ENCODE measurements around the gene FAM168A. TPM values are rescaled to one million over a fixed set of nuclear protein-coding genes. Genes with fewer than 3 reads are reported as not detected.
A peak's percentile ranks its signal among the peaks of the same experiment; 100 is the strongest.

Gene FAM168A
- total RNA-seq, 1 donor from 2014 or later, result 30.2 TPM

DNA sequence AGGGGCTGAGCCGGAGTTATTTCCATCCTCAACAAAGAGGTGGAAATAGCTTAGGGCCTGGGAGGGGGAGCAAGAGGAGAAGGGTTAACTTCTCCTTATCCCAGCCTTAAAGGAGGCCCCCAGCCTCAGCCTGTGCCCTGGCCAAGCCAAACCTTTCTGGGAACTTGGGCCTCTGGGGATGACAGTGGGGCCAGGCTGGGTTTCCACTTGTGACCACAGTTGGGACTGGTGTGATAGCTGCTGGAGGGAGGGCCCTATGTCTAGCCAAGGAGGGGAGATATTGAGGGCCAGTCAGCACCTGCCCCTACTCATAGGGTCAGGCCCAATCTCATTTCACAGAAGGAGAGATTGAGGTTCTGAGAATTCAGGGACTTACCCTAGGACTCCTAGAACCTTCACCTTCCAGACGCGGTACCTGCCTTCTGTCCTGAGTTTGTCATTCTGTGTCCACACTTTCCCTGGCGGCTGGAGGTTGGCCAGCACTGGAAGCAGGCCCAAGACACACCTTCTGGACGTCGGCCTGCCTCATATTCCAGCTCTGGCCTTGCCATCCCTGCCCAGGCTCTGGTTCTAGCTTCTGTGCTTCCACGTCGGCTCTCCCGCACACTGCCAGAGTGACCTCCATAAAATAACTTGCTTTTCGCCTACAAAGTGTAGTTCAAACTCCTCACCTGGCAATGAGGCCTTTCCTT is 218.6 kb downstream of the FAM168A start:
- no peak for DNase-seq (ENCODE audit: low spot score)

DNA sequence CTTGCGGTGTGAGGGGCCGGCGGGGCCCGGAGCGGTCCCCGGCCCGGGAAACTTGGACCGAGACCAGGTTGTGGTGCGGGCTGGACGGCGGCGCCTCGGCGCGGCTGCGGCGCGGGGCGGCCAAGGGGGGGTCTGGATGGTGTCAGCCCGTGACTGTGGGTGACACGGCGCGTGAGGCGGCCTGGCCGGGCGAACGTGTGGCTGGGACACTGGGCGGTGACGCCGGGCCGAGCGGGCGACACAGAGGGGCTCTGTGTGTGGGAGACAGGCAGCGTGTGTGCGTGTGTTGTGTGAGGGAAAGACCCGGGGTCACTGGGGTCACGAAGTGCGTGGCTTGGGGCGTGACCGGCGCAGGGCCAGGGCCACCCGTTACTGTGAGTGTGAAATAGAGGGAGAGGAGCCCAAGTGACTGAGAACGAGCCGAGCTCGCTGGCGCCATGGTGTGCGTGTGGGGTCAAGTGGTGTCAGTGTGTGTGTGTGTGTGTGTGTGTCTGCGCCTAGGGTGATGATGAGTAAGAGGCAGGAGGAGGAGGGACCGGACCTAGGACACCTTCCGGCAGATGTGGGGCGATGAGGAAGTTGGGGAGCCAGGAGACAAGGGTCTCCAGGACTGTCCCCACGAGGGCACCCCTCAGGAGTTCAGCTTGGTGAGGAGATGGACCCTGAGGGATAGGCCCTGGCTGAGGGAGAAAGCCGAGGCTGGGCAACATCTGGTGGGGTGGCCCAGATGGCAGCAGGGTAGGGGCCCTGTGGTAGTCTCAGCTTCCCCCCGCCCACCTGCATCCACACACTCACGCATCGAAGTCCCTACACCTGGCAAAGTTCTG is 220.9 kb downstream of the FAM168A start:
- DNase-seq (ENCODE audit: low spot score), result peak; percentile 92

DNA sequence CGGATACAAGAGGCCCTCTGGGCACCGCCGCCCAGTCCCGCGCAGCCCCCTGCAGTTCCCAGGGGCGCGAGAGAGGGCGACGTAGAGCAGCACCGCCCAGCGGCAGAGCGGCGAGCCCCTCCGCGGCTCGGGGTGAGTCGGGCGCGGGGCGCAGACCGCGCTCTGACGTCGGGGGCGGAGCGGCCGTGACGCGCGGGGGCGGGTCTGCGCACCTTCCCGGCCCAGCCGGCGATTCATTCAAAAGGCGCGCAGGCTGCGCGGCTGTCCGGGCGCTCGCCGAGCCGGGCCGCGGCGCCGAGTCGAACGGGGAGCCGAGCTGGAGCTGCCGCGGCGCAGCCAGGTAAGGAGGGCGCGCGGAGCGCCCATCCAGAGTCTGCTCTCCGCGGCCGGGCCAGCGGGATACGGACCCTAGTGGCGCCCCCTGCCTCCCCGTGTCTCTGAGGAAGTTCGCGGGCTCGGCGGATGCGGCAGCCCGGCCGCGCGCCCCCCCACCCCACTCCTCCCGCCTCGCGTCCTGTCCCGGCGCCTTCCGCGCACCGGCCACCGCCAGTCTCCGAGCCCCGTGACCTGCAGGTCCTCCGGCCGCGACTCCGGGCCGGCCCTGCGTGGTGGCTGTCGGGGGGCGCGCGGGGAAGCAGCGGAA is 221.6 kb downstream of the FAM168A start, which contains the start of gene RELT:
TSS of gene RELT (plus strand) at position 240 of the 643 bp plus-strand sequence. CDS start 12,738 bp downstream, outside the sequence.
- DNase-seq (ENCODE audit: low spot score), result peak; percentile 96

DNA sequence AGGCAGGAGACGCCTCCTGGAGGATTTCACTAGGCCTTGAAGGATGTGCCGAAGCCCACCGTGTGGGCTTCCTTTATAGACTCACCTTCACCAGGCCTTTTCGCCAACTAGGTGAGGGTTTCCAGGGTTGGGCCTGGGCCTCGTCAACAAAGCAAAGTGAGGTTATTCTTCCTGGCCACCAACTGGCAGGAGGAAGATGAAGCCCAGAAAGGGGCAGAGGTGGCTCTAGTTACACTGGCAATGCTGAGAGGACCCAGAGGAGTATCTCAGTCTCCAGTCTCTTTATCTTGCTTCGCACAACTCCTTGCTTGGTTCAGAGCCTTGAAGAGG is 222.1 kb downstream of the FAM168A start:
- no peak for DNase-seq (ENCODE audit: low spot score)

DNA sequence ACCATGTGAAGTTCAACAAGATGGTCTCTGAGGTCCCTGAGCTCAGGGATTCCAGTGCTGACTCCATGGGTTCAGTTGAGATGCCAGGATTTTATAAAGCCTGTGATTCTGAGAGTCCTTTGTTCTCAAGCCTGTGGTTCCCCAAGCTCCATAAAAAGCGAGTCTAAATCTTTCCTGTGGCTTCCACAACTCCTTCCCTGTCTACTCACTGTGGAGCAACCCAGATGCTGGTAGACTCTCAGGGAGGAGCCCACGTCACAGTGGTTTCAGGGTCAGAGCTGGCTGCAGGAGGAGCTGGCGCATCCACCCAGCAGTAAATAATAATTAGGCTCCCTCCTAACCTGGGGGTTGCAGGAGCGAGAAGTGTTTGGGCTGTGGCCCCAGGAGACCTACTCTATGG is 223.8 kb downstream of the FAM168A start:
- no peak for DNase-seq (ENCODE audit: low spot score)

DNA sequence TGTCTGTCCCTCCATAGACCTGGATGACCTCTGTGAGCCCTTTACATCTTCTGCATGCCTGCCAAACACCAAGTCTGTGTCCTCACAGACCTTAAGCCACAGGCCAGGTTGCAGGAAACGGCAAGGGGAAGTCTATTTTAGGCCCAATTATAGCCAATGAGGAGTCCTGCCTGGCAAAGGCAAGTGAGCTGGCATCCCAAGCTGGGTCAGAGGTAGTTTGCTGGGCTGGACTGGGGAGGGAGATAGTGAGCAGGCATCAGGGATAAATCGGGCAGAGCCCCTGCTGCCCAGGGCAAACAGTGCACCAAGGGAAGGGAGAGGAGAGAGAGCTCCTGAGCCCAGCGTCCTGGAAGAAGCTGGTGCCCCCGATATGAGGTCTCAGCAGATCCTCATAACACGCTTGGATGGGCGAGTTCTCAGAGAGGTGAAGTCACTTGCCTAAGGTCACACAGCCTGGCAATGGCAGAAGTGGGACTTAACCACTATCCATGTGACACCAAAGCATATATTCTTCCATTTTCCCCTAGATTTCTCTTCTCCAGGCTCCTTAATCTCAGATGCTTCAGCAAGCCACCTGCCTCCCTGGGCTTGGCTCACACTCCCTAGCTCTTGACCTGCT is 225.4 kb downstream of the FAM168A start:
- DNase-seq (ENCODE audit: low spot score), result no peak

DNA sequence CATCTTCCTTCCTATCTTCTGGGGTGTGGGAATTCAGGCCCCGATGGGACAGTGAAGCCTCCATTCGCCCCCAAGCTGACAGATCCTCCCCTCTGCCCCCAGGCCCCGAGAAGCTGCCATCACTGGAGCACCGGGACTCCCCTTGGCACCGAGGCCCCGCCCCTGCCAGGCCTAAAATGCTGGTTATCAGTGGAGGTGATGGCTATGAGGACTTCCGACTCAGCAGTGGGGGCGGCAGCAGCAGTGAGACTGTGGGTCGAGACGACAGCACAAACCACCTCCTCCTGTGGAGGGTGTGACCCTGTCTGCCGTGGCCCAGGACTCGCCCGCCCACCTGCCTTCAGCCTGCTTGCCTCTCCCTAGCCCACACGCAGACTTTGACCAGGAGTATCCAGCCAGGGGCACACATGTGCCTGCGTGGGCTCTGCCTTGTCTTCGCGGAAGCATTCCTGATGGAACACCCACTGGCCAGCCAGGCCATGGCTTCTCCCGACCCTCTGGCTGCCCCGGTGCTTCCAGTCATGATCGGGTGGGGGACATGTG is 230.4 kb downstream of the FAM168A start:
- no peak for DNase-seq (ENCODE audit: low spot score)

DNA sequence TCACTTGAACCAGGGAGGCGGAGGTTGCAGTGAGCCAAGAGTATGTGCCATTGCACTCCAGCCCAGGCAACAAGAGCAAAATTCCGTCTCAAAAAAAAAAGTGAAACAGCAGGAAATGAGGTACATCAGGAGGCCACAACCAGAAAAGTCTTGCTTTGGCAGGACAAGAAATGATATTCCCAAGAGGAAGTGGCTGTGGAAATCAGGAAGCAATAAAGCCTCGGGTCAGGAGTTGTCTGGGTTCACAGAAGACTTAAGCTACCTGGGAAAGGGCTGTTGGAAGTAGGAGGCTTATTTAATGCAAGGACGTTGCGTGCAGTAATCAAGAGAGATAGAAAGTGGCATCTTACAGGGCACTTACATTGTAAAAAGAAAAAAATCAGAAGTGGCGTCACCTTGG is 231.0 kb downstream of the FAM168A start:
- DNase-seq (ENCODE audit: low spot score), result no peak

DNA sequence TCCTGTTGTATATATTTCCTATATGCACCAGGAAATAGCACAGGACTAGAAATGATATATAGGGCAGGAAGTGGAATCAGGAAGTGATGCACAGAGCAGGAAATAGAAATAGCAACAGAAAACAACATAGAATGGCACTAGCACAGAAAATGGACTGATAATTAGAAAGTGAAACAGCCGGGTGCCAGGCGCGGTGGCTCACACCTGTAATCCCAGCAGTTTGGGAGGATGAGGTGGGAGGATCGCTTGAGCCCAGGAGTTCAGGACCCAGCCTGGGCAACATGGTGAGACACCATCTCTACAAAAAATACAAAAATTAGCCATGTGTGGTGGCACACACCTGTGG is 231.7 kb downstream of the FAM168A start:
- no peak for DNase-seq (ENCODE audit: low spot score)

DNA sequence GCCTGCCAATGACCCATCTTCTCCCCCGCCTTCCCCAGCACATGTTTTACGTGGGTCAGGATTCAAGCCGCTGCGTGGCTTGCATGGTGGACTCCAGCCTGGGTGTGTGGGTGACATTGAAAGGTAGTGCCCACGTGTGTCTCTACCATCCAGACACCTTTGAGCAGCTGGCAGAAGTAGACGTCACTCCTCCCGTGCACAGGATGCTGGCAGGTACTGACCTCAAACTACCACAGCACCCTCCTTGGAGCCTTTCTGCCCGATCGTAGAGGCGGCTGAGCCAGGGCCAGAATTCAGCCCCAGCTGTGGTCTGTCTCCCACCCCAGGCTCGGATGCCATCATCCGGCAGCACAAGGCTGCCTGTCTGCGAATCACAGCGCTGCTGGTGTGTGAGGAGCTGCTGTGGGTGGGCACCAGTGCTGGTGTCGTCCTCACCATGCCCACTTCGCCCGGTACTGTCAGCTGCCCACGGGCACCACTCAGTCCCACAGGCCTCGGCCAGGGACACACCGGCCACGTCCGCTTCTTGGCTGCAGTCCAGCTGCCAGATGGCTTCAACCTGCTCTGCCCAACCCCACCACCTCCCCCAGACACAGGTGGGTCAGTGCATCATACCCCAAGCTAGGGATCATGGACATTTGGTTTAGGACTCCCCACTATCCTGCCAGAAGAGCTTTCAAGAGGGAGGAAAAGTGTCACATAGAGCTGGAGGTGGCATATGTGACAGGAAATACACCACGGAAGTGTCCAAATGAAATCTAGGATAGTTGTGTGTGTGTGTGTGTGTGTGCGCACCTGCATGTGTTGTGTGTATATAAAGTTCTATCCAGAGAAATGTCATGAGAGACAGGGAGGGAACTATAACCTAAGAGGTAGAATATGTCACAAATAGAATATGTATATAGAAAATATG is 232.3 kb downstream of the FAM168A start:
- no peak for DNase-seq (ENCODE audit: low spot score)

DNA sequence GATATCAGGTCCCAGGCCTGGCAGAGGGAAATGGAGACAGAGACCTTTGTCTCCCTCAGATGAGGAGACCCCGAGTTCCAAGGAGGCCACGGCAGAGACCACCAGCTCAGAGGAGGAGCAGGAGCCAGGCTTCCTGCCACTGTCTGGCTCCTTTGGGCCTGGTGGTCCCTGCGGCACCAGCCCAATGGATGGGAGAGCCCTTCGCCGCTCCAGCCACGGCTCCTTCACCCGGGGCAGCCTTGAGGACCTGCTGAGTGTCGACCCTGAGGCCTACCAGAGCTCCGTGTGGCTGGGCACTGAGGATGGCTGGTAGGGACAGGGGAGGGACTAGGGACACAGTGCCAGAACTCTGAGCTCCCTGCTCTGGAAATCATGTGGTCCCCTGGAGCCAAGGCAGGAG is 234.8 kb downstream of the FAM168A start:
- no peak for DNase-seq (ENCODE audit: low spot score)

DNA sequence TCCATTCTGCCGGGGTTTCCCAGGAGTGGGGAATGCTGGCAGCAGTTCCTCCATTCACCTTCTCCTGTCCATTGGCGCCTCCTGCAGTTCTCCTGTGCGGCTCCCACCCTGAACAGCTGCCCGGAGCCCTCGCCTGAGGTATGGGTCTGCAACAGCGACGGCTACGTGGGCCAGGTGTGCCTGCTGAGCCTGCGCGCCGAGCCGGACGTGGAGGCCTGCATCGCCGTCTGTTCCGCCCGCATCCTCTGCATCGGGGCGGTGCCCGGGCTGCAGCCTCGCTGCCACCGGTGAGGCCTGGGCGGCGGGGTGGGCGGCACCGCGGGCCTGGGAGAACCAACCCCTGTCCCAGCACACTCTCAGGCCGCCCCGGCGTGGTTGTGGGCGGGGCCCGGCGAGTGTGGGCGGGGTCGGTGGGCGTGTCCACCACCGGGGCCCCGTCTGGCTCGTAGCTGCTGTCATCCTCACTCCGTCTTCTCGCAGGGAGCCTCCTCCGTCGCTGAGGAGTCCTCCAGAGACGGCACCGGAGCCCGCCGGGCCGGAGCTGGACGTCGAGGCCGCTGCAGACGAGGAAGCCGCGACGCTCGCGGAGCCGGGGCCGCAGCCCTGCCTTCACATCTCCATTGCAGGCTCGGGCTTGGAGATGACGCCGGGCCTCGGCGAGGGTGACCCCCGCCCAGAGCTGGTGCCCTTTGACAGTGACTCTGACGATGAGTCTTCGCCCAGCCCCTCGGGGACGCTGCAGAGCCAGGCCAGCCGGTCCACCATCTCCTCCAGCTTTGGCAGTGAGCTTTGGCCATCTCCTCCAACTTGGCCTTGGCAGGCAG is 235.7 kb downstream of the FAM168A start:
- no peak for DNase-seq (ENCODE audit: low spot score)

DNA sequence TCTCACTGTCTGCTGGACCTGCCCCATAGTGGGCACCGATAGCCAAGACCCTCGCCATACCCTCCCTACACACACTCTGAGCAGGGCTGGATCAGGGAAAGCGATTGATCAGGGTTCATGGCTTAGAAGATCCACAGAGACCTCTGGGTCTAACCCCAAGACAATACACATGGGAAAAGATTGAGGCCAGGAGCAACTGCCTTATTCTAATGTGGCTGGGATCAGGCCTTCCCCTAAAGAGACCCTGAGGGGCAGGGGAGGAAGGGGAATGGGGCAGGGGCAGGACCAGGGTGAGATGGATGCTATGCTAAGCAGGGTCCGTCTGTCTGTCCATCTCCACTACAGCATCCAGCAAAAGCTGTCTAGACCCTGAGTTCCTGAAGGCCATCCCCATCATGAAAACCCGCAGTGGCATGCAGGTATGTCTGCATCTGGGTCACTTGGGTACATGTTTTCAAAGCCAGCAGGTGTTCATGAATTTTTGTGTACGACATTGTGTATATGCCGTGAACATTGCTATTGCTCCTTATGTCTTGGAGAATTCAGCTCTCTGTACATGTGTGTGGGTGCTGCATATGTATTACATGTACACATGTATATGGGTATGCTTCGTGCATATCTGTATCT is 237.1 kb downstream of the FAM168A start:
- no peak for DNase-seq (ENCODE audit: low spot score)

DNA sequence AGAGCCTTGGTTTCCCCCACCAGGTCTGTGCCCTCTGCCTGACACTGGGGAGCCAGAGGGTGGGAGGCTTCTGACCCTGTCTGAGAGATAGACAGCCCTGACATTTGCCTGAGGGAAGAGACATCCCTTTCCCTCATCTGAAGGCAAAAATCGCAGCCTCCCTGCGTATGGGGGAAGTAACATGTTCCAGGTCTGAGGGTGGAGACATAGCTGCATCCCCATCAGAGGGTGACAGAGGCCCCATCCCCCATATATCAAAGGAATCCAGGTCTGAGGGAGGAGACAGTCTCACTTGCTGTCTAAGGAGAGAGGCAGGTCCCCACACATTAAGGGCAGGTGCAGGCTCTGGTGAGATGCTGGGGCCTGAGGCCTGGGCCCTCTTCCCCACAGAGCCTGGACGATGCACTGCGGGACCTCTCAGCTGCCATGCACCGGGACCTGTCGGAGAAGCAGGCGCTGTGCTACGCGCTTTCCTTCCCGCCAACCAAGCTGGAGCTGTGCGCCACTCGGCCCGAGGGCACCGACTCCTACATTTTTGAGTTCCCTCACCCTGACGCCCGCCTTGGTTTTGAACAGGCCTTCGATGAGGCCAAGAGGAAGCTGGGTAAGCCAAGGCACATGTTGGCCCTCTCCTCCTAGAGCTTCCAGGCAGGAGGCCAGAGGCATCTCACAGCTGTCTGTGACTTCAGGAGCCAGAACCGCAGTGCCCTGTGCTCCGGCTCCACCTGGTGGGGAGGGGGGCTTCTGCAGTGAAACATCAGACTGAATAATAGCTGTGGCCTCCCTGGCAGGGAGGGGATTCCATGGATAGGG is 237.8 kb downstream of the FAM168A start:
- no peak for DNase-seq (ENCODE audit: low spot score)

DNA sequence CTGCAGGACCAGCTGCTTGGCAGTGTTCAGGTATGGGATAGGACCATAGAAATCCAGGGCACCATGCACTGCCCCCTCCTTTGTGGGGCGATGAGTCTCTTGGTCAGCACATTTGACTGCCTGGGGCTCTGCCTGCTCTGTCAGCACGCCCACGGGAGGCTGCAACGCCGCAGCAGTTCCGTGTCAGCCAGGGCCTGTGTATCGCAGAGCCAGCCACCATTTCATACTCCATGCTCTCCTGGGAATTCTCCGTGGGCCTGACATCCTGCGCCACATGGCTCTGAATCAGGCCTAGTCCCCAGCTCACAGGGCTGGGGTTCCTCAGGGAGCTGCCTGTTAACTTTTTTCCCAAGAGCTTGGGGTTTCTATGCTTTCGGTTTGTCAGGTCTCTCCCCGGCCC is 238.6 kb downstream of the FAM168A start:
- DNase-seq (ENCODE audit: low spot score), result no peak

DNA sequence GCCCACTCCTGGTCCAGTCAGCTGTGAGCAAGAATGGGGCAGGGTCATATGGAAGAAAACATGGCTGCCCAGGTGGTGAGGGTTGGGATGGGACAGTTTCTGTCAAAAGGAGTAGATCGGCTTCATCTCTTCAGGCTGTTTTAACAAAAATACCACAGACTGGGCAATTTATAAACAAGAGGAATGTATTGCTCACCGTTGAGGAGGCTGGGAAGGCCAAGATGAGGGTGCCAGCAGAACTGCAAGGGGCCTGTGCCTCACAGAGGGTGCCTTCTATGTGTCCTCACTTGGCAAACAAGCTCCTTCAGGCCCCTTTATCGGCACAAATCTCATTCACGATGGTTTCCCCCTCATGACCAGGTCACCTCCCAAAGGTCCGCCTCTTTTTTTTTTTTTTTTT is 239.8 kb downstream of the FAM168A start:
- no peak for DNase-seq (ENCODE audit: low spot score)

DNA sequence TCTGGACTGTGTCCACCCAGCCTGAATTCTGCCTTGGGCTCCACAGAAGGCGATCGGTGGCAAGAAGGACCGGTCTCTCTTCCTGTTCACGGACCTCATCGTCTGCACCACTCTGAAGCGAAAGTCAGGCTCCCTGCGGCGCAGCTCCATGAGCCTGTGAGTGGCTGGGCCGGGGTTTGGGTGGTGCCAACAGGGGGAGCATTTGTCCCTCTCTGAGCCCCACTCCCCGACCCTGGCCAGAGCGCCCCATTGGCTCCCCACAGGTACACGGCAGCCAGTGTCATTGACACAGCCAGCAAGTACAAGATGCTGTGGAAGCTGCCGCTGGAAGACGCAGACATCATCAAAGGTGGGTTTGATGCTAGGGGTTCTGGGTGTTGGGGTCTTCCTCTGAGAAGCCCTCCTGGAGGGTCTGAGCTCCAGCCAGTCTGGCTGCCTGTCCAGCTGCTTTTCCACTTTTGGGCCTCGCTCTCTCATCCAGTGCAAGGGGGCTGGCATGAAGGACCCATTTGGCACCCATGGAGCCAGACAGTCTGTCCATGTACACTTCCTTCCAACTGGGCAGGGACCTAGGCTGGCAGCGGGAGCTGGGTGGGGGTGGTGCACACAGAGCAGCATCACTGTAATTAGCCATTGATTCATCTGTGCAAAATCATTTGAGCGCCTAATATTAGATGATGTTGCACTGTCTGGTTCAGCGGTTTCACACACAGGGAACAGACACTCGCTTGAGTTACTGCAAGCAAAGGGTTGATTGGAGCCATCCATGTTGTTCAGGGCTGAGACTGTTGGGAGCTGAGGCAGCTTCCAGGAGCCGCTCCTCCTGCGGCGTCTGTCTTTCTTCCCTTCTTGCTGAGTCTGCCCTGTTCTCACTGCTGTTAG is 240.7 kb downstream of the FAM168A start:
- DNase-seq (ENCODE audit: low spot score), result no peak

All from mesenteric fat pad (tissue), 1 donor.